C4-2B (cell line): ENCODE measurements around the gene PARP2.

Experiments used
- CTCF ChIP-seq: fragments of 450-650 bp; conservative IDR thresholded peaks from 2 replicates; pipeline ENCODE4 v1.5.1; 2017; ENCODE audit warnings: mild to moderate bottlenecking
- ZFX ChIP-seq: fragments of 450-650 bp; IDR thresholded peaks from 2 replicates; pipeline ENCODE4 v1.6.1; 2017

DNA sequence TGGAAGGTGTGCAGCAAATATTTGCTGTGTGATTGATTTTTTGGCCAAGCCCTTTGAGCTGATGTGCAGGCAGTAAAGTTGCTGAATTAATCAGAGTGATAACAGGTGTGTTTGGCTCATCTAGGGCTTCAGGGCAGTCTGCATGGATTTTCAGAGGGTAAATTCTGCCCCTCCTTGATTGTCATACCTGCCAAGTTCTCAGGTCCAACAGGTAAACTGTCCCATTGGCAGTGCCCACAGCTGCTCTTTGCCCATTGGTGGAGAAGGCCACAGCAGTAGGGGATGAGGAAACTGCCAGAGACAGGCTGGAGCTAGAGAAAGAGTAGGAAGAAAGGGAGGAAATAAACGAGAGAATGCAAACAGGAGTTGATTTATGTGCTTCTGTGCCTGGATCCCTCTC lies 36.3 kb downstream of the PARP2 start:
- TF ChIP-seq CTCF (no peak), ZFX (no peak)
